ENCODE measurements around the gene LMO2.

LMO2 gene

DNA sequence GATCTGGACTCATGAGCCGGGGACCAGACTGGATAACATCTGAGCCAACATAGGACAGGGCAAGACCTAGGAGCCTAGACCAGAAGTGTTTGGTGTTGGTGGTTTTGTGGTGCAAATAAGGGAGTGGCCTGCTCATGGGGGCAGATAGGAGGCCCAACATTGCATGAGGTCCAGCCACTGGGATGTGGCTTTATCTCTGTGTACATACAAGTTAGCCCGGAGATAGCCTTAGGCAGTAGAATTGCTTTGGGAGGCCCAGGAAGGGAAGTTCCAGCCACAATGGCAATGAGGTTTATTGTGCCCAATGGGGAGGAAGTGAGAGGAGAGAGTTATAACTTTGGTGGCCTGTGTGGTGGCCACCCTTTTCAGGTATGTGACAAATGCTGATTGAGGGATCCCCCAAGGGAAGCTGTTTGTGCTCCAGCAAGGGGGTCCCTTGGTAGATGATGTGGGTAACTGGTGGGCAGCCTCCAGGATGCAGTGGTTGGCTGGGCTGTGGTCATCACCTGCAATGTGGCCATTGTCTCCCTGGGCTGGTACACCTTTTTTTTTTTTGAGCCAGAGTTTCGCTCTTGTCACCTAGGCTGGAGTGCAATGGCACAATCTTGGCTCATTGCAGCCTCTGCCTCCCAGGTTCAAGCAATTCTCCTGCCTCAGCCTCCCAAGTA lies 6.4 kb downstream of the LMO2 start:
- no peak for DNase-seq

GRCh38 chr11:33884601-33885000 lies 7.3 kb downstream of the LMO2 start:
- no peak for DNase-seq

GRCh38 chr11:33884035-33884434 lies 7.8 kb downstream of the LMO2 start:
- no peak for DNase-seq

DNA sequence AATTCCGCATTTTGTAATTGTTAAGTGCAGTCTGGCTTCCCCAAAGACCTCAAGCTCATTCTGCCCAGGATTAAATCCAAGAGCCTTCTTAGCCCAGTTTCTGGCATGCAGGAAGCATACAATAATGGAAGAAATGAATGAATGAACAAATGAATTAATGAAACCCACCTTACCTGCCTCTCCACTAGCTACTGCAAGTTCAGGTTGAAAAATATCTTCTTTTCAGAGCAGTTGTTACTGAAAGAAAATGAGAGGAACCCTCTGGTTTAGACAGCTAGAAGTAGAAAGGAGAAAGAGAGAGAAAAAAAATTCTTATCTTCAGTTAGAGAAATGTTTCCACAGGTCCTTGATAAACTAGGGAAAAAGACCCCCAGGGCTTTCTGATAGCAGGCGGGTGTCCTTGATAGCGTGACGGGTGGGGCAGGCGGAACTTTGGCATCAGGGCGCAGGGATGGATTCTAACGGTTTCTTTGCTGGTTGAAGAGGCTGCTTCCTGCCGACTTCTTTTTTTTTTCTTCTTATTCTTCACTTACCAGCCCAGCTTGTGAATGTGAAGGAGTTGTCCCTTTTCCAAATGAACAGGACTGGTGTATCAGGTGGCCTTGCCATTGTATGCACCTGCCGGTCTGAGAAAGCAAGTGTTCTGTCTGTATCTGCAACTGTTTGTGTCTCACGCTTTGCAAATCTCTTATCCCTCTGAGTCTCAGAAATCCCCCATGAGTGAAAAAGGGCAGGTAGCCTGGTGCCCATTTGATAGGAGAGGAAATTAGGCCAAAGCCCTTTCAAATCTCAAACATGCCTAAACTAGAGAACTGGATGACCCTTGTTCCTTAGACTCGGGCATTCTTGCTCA lies 10.0 kb downstream of the LMO2 start:
- DNase-seq, result no peak

DNA sequence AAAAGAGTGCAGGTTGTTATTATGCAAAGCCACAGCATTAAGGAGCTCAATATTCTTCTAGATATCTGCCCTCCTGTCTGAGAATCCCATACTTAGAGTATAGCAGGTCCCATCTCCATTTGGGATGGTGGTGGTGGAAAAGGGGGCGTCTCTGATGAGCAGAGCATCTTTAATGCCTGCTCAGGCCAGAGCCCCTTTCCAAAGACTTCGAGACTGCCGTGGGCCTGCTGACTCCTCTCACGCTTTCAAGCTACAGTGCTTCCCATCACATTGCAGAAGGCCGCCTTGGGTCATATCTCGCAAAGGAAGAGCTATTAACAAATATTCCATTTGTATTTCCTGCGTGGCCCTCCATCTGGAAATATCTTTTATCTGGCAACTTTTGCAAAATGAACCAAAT lies 10.9 kb downstream of the LMO2 start:
- no peak for DNase-seq

DNA sequence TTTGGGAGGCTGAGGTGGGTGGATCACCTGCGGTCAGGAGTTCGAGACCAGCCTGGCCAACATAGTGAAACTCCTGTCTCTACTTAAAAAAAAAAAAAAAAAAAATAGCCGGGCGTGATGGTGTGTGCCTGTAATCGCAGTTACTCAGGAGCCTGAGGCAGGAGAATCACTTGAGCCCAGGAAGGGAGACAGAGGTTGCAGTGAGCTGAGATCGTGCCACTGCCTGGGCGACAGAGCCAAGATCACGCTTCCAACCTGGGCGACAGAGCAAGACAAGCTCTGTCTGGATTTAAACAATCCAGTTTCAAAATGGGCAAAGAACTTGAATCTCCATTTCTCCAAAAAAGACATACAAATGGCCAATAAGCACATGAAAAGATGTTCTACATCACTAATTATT lies 12.5 kb downstream of the LMO2 start:
- no peak for DNase-seq

DNA sequence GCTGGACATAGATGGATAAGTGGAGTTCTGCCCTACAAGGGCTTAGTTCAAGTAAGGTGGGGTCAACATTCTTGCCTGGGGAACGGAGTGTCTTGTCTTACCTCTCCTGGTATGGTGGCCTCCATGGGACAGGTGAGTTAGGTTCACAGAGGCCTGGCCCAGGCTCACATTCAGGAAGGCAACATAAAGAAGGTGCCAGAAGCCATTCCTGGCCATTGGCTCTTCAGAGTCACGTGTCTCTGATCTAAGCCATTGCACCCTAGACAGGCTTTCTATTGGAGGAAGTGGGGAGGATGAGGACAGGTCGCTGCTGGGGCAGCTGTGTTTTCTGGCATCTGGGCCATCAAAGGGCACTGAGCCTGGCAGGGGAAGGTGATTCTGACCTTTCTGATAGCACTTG lies 14.8 kb downstream of the LMO2 start:
- DNase-seq, result no peak

DNA sequence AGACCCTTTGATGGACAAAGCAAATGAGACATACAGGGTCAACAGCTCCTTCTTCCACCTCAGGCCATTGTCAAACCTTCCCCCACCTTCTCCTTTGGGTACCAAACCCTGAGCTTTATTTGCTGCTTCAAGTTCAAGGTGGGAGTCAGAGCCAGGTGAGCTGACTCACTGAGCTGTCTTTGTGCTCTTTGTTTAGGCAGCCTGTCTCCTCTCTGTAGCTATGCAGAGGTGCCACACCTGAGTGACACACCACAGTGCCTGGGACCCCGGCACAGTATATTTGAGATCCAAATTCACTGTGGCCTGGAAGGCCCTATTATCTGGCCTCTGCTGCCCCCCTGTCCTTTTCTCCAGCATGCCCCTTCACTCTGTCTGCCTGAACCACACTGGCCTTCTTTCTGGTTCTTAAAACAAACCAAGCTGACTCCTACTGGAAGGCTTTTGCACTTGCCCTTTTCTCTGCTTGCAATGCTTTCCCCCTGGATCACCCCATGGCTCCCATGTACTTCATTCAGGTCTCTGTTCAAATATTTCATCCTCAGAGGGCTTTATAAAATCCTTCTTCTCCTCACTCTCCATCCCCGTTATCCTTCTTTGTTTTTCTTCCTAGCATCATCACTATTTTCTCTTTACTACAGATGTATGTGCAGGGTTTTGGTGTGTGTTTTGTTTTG lies 16.1 kb downstream of the LMO2 start:
- DNase-seq, result no peak

GRCh38 chr11:33874910-33875490 lies 16.9 kb downstream of the LMO2 start:
- DNase-seq, result no peak

- no peak for DNase-seq
Observed at GRCh38 chr11:33874433-33874832, 17.4 kb downstream of the LMO2 start.

DNA sequence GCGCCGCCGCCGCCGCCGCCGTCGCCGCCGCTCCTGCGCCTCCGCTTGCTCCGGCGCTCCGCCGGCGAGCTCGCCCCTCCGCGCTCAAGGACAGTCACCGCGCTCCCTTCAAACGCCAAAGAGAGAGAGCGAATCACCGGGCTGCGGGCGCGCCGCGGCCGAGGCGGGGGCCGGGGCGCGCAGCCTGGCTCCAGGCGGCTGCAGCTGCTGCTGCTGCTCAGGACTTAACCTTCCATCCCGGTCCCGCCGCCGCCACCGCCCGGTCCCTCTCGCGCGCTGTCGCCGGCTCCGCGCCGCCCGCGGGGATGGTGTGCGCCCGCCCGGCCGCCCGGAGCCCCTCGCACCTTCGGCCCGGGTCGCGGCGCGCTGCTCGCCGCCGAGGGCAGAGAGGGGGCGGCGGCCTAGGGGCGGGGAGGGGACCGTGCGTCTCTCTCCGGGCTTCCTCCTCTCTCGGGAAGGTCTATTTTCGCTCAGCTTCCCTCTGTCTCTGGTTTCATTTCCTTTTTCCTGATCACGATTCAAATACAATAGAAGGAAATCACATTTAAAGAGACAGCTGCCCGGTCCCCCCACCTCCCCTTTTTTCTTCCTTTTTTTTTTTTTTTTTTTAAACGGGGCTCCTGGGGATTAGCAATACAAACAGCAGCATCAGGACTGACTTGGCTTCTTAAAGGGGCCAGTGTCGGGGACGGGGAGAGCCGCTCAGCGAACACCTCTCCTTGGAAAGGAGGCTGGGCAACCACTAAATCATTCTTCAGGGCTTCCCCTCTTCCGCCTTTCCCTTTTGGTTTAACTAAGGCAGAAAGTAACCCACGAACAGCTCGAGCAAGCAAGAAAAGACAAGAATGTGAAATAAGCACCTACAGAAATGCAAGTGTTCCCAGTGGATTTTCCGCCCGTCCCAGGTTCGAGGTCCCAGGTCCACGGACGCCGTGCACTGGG lies 22.1 kb downstream of the LMO2 start:
- peak; percentile 59 for DNase-seq

DNA sequence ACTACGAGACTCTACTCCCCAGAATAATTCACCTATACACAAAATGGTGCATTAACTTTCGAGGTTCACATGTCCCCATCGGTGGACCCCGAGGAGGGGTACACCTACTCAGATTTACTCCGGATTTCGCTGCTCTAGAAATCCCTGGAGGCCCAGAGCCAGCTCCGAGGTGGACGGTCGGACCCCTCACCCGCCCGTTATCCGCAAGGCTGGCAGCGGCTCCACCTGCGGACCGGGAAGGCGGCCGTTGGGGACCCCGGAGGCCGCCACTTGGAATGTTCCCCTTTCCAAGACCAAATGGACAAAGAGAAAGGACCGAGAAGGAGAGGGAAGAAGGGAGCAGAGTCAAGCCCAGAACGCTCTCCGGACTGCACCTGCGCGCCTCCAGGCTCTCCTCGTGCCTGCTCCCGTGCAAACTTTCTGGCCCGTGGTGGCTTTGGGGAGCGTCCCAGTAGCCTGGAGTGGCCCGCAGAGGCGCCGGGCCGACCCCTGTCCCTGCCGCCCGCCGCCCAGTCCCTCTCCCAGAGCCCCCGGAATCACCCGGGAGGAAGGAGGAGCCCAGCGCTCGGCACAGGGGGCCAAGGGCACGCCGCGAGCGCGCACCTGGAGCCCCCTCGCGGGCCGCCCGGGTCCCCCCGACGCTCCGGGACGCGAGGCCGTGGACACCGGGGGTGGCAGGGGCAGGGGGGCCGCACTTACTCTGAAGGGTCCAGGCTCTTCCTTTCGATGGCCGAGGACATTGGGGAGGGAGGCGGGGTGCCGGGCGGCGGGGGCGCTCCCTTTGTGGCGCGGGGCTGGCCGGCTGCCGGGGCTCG lies 23.0 kb downstream of the LMO2 start:
- DNase-seq, result no peak

GRCh38 chr11:33867996-33868646 lies 23.8 kb downstream of the LMO2 start:
- no peak for DNase-seq

GRCh38 chr11:33867561-33867960 lies 24.3 kb downstream of the LMO2 start:
- no peak for DNase-seq

DNA sequence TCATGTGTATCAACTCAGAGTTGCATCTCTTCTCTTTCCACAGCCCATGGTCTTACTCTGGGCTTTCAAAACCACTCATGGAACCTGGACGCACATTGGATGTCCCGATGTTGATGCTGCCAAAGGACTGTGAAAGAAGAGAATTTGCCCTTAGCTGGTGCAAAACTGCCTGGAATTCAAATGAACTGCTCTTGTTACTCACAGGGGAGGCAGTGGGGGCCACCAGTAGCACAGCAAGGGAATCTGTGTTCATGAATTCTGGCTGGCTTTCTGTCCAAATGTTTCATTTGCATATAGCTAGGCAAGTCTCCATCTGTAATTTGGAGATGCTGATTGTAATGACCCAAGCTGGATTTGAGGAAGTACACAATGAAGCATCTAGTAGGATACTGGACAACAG lies 24.9 kb downstream of the LMO2 start:
- no peak for DNase-seq

- no peak for DNase-seq
Observed at GRCh38 chr11:33864479-33864878, 27.4 kb downstream of the LMO2 start.

DNA sequence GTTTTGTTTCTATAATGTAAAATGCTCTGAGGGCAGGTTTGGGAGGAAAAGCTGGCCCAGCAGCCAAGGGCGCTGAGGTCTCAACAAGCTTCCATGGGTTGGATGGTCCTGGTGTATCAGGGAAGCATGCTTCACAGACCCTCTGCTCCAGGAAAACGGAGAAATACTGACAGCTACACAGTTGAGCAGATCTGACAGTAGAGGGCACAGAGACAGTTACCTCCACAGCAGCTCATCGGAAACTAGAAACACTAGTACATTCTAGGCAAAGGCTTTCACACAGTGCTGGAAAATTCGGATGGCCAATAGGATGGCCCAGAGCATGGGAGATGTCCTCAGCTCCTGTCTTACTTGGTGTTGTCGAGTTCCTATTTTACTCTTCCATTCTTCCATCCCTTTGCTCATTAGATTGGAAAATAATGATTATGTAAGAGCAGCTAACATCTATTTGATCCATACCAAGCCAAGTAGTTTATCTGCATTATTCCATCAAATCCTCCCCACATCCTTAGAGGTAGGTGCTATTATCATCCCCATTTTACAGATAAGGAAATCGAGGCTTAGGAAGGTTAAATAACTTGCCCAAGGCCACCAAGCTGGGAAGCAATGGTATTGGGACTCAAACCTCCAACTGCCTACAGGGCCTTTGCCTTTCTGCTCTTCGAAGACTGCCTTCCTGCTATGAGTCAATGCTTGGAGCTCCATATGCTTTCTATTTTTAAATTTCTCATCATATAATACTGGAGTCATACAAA lies 28.3 kb downstream of the LMO2 start:
- no peak for DNase-seq

- DNase-seq, result no peak
Observed at GRCh38 chr11:33861941-33862589, 29.8 kb downstream of the LMO2 start.

DNA sequence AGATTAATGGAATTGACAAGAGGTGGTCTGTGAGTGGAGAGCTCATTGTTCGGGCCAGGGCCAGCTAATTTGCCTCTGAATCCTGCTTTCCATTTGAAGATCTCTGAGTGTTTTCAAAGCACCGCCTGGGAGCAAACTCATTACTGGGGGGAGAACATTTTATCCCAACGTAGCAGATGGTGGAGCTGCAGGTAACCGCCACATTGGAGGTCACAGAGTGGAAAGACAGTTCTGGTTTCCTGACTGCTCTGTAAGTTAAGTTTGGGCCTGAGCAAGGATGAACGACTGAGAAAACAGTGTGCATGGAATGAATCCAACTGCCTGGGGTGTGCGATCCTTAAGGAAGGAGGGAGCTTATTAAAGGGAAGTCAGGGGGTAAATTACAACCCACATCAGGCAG lies 30.5 kb downstream of the LMO2 start:
- DNase-seq, result no peak

- DNase-seq, result no peak
Observed at GRCh38 chr11:33860926-33861325, 30.9 kb downstream of the LMO2 start.

Data from NCI-H146 (cell line).